Measurements from ENCODE around the gene SORBS1.

The SORBS1 gene

DNA sequence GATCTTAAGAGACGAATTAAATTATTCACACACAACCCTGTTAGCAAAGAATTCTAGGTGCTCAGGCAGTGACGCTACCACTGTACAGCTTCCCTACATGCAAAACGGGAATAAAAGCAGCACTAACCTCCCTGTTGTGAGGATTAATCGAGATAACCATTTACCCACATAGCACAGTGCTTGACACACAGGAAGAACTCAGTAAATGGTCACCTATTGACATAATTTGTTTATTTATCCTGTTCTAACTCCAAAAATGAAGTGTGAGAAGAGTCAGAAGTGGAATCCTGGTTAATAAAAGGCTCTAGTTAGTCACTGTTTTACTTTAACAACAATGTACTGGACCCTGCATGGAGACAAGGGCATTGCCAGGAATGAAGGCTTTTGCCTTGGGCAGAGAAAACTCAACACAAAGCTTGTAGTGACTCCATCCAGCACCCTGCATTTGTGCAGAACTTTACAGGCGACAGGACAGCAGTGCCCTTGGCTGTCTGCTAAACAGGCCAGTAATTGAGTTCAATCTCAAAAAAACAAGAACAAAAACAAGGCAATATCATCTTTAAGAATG lies 103.8 kb downstream of the SORBS1 start:
- TF ChIP-seq EZH2phosphoT487 (conservative IDR thresholded peaks at IDR 0.05; ENCODE audit: low read length): no peak
- TF ChIP-seq, protein P1, sequence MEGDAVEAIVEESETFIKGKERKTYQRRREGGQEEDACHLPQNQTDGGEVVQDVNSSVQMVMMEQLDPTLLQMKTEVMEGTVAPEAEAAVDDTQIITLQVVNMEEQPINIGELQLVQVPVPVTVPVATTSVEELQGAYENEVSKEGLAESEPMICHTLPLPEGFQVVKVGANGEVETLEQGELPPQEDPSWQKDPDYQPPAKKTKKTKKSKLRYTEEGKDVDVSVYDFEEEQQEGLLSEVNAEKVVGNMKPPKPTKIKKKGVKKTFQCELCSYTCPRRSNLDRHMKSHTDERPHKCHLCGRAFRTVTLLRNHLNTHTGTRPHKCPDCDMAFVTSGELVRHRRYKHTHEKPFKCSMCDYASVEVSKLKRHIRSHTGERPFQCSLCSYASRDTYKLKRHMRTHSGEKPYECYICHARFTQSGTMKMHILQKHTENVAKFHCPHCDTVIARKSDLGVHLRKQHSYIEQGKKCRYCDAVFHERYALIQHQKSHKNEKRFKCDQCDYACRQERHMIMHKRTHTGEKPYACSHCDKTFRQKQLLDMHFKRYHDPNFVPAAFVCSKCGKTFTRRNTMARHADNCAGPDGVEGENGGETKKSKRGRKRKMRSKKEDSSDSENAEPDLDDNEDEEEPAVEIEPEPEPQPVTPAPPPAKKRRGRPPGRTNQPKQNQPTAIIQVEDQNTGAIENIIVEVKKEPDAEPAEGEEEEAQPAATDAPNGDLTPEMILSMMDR (IDR thresholded peaks at IDR 0.05; ENCODE audit: insufficient read depth, low read length, poor library complexity, severe bottlenecking): no peak

GRCh38 chr10:95456516-95456915 lies 104.7 kb downstream of the SORBS1 start:
- no peaks in the 10 kb centered on the region for H3F3A ChIP-seq (ENCODE audit: insufficient read depth)
- no peaks in the 10 kb centered on the region for H3K36me3 ChIP-seq (ENCODE audit: low read length)
- H3K4me3 ChIP-seq (ENCODE audit: insufficient read depth, low read length, poor library complexity, severe bottlenecking): no peak overlapping the region
- H3K27ac ChIP-seq (ENCODE audit: low read depth, low read length): no peak overlapping the region
- TF ChIP-seq, protein P1 (IDR thresholded peaks at IDR 0.05; ENCODE audit: insufficient read depth, low read length, poor library complexity, severe bottlenecking): no peak
- H3K79me2 ChIP-seq (ENCODE audit: insufficient read depth, low read length): no peaks in the 10 kb centered on the region
- no peak overlapping the region for H3K4me2 ChIP-seq (ENCODE audit: low read depth, low read length, poor library complexity, severe bottlenecking)
- H3K27me3 ChIP-seq (ENCODE audit: low read length): no peaks in the 10 kb centered on the region
- no peak overlapping the region for H2AFZ ChIP-seq (ENCODE audit: low read depth, low read length, severe bottlenecking)
- no peak overlapping the region for H3K9ac ChIP-seq (ENCODE audit: low read length)
- H4K20me1 ChIP-seq (ENCODE audit: low read depth, low read length): no peaks in the 10 kb centered on the region
- H3K9me3 ChIP-seq (ENCODE audit: insufficient read depth, low read length): no peaks in the 10 kb centered on the region
- H3K9me2 ChIP-seq (replicated peaks; ENCODE audit: insufficient read depth, low read length): no peaks in the 10 kb centered on the region

More for the DNA sequence above, 103.8 kb downstream of the SORBS1 start:
- Histone ChIP-seq H3K27me3 (ENCODE audit: low read length) (no peaks in the 10 kb centered on the region), H3K27ac (ENCODE audit: low read depth, low read length) (no peak overlapping the region), H3K79me2 (ENCODE audit: insufficient read depth, low read length) (no peaks in the 10 kb centered on the region), H4K20me1 (ENCODE audit: low read depth, low read length) (no peaks in the 10 kb centered on the region), H3K4me2 (ENCODE audit: low read depth, low read length, poor library complexity, severe bottlenecking) (no peak overlapping the region), H3K9me2 (replicated peaks; ENCODE audit: insufficient read depth, low read length) (no peaks in the 10 kb centered on the region), H3K36me3 (ENCODE audit: low read length) (no peaks in the 10 kb centered on the region), H3F3A (ENCODE audit: insufficient read depth) (no peaks in the 10 kb centered on the region), H3K9ac (ENCODE audit: low read length) (no peak overlapping the region), H3K9me3 (ENCODE audit: insufficient read depth, low read length) (no peaks in the 10 kb centered on the region), H3K4me3 (ENCODE audit: insufficient read depth, low read length, poor library complexity, severe bottlenecking) (no peak overlapping the region), H2AFZ (ENCODE audit: low read depth, low read length, severe bottlenecking) (no peak overlapping the region)

GRCh38 chr10:95454940-95455339 lies 106.2 kb downstream of the SORBS1 start:
- Histone ChIP-seq H3K27me3 (ENCODE audit: low read length) (no peaks in the 10 kb centered on the region), H3F3A (ENCODE audit: insufficient read depth) (no peaks in the 10 kb centered on the region), H3K36me3 (ENCODE audit: low read length) (no peaks in the 10 kb centered on the region), H3K9ac (ENCODE audit: low read length) (no peak overlapping the region), H3K4me2 (ENCODE audit: low read depth, low read length, poor library complexity, severe bottlenecking) (no peak overlapping the region), H3K9me3 (ENCODE audit: insufficient read depth, low read length) (no peaks in the 10 kb centered on the region), H3K9me2 (replicated peaks; ENCODE audit: insufficient read depth, low read length) (no peaks in the 10 kb centered on the region), H2AFZ (ENCODE audit: low read depth, low read length, severe bottlenecking) (no peak overlapping the region), H3K27ac (ENCODE audit: low read depth, low read length) (no peak overlapping the region), H3K79me2 (ENCODE audit: insufficient read depth, low read length) (no peaks in the 10 kb centered on the region), H3K4me3 (ENCODE audit: insufficient read depth, low read length, poor library complexity, severe bottlenecking) (no peak overlapping the region), H4K20me1 (ENCODE audit: low read depth, low read length) (no peaks in the 10 kb centered on the region)
- TF ChIP-seq, protein P1 (IDR thresholded peaks at IDR 0.05; ENCODE audit: insufficient read depth, low read length, poor library complexity, severe bottlenecking): no peak
- TF ChIP-seq EZH2phosphoT487 (conservative IDR thresholded peaks at IDR 0.05; ENCODE audit: low read length): no peak

Data from SU-DHL-6 (cell line).